ENCODE results near the gene LSR.

DNA sequence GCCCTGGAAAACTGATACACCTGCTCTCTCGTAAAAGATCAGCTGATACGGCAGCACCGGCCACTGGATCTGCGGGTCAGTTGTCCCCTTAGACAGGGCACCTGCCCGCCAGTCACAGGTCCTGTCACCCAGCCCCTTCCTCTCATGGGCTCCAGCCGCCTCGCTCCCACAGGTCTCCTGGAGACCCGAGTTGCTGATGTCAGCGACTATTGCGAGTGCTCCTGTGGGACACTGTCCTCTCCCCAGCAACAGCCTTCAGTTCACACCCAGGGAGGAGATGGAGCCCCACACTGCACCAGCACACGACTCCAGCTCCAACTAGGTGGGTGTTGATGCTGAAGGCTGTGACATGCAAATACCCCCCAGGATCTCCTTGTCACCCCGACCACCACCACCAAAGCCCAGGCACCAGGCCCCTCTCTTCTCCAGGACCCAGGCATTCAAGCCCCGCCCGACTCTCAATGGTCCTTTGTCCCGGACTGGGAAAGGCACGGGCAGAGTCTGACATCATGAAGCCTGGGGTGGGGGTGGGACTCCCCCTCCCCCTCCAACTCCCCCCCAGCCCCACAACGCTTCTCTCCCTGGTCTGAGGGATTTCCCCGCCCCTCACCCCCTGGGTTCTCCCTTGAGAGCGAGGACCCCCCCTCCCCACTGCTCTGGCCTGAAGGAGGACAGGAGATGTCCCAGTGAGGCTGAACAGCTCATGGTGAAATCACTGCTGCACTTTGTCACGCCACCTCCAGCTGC, 41.8 kb downstream of the LSR start:
- TF ChIP-seq, protein P1, sequence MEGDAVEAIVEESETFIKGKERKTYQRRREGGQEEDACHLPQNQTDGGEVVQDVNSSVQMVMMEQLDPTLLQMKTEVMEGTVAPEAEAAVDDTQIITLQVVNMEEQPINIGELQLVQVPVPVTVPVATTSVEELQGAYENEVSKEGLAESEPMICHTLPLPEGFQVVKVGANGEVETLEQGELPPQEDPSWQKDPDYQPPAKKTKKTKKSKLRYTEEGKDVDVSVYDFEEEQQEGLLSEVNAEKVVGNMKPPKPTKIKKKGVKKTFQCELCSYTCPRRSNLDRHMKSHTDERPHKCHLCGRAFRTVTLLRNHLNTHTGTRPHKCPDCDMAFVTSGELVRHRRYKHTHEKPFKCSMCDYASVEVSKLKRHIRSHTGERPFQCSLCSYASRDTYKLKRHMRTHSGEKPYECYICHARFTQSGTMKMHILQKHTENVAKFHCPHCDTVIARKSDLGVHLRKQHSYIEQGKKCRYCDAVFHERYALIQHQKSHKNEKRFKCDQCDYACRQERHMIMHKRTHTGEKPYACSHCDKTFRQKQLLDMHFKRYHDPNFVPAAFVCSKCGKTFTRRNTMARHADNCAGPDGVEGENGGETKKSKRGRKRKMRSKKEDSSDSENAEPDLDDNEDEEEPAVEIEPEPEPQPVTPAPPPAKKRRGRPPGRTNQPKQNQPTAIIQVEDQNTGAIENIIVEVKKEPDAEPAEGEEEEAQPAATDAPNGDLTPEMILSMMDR (IDR thresholded peaks at IDR 0.05): no peak
- no peak for TF ChIP-seq POLR2A (IDR thresholded peaks at IDR 0.05)
